H1 (cell line): ENCODE results near the gene CIAO2B. TPM values are rescaled to one million over a fixed set of nuclear protein-coding genes. Genes with fewer than 3 reads are reported as not detected.

Source experiments
- CTCF ChIA-PET: fragments of 300-600 bp; sonication (Branson Sonifier 250); formaldehyde crosslinking; loops from one replicate; lab custom pipeline; 2021; ENCODE audit not compliant: partially characterized antibody; lab: Charles Lee
- POLR2A ChIA-PET: fragments of 300-600 bp; sonication (Branson Sonifier 250); formaldehyde crosslinking; loops from one replicate; lab custom pipeline; 2021; ENCODE audit warnings: inconsistent platforms; ENCODE audit not compliant: partially characterized antibody; lab: Charles Lee
- DNase-seq, 2 experiments: peaks; one replicate each; pipeline versions ENCODE4 v3.0.0 to v3.0.0-alpha.2; 2010 to 2022; ENCODE audit warnings: low spot score in 2 of 2, low read depth in 1 of 2, mixed read lengths in 1 of 2
- FAIRE-seq: peaks from 2 replicates; lab custom pipeline; 2011; peaks lifted over from hg19 to GRCh38; lab: Jason Lieb, UNC
- H2AFZ ChIP-seq: 2 replicates; pipeline ENCODE4 v1.8.1; 2012; ENCODE audit warnings: low read length, inconsistent platforms
- H2AK5ac ChIP-seq: 2 replicates; pipeline ENCODE4 v1.6.1; 2013; ENCODE audit warnings: low read depth, low read length
- H2BK120ac ChIP-seq: replicated peaks from 2 replicates; pipeline ENCODE3; 2013; ENCODE audit warnings: low read depth, low read length, inconsistent platforms
- H2BK12ac ChIP-seq: 2 replicates; pipeline ENCODE4 v1.6.1; 2013; ENCODE audit warnings: low read depth, low read length
- H2BK15ac ChIP-seq: 2 replicates; pipeline ENCODE4 v1.6.1; 2013; ENCODE audit warnings: low read length
- H2BK20ac ChIP-seq: 2 replicates; pipeline ENCODE4 v1.6.1; 2013; ENCODE audit warnings: low read length
- H2BK5ac ChIP-seq: 2 replicates; pipeline ENCODE4 v1.6.1; 2013; ENCODE audit warnings: low read depth, low read length
- H3K14ac ChIP-seq: 2 replicates; pipeline ENCODE4 v1.6.1; 2013; ENCODE audit warnings: inconsistent platforms; ENCODE audit not compliant: insufficient read length
- H3K18ac ChIP-seq: 2 replicates; pipeline ENCODE4 v1.6.1; 2013; ENCODE audit warnings: low read length; ENCODE audit errors: extremely low read depth
- H3K23ac ChIP-seq: 2 replicates; pipeline ENCODE4 v1.6.1; 2013; ENCODE audit warnings: inconsistent platforms; ENCODE audit not compliant: insufficient read length
- H3K23me2 ChIP-seq: 2 replicates; pipeline ENCODE4 v1.6.1; 2013; ENCODE audit warnings: low read depth, low read length
- H3K27ac ChIP-seq: 2 replicates; pipeline ENCODE4 v1.6.1; 2011; ENCODE audit warnings: low read depth, low read length, inconsistent platforms
- H3K27me3 ChIP-seq, 4 experiments: replicated peaks in 1 of 4; 1 replicate in 1 of 4; 2 replicates in 3 of 4; pipeline versions ENCODE4 v1.6.1 to v1.8.1; 2011 to 2013; ENCODE audit warnings: low read length in 3 of 4, mild to moderate bottlenecking in 3 of 4, inconsistent platforms in 2 of 4, mixed read lengths in 2 of 4, moderate library complexity in 1 of 4; ENCODE audit not compliant: control insufficient read depth in 3 of 4, insufficient read depth in 3 of 4; ENCODE audit errors: extremely low read depth in 1 of 4
- H3K36me3 ChIP-seq, 4 experiments: 2 replicates each; pipeline versions ENCODE4 v1.6.1 to v1.8.1; 2011 to 2013; ENCODE audit warnings: mild to moderate bottlenecking in 4 of 4, low read length in 3 of 4, moderate library complexity in 2 of 4, control low read depth in 1 of 4, inconsistent platforms in 1 of 4; ENCODE audit not compliant: insufficient read depth in 4 of 4, control insufficient read depth in 2 of 4
- H3K4ac ChIP-seq: replicated peaks from 2 replicates; pipeline ENCODE3; 2013; ENCODE audit warnings: low read length, low read depth, mixed read lengths, inconsistent platforms; ENCODE audit not compliant: insufficient read length
- H3K4me1 ChIP-seq, 4 experiments: replicated peaks in 1 of 4; 1 replicate in 1 of 4; 2 replicates in 3 of 4; pipeline versions ENCODE4 v1.6.1 to v1.8.1; 2011 to 2013; ENCODE audit warnings: low read length in 3 of 4, inconsistent platforms in 2 of 4, mixed read lengths in 1 of 4; ENCODE audit not compliant: insufficient read depth in 4 of 4, control insufficient read depth in 3 of 4
- H3K4me2 ChIP-seq, 2 experiments: 2 replicates each; pipeline versions ENCODE4 v1.6.1 to v1.8.1; 2011 to 2013; ENCODE audit warnings: low read depth in 2 of 2, low read length in 2 of 2, control low read depth in 1 of 2, inconsistent platforms in 1 of 2, mild to moderate bottlenecking in 1 of 2; ENCODE audit not compliant: insufficient read depth in 1 of 2
- H3K4me3 ChIP-seq, 4 experiments: fragments of 200-600, 300-600 bp in 1 of 4; sonication (generic), shearing (Covaris generic), sonication (Bioruptor Twin) in 1 of 4; 2 replicates each; pipeline versions ENCODE4 v1.5.1 to v1.8.1; 2011 to 2016; ENCODE audit warnings: low read length in 4 of 4, low read depth in 3 of 4, control low read depth in 2 of 4, inconsistent platforms in 2 of 4, mild to moderate bottlenecking in 2 of 4, mixed read lengths in 1 of 4, moderate library complexity in 1 of 4; ENCODE audit not compliant: insufficient read depth in 2 of 4; ENCODE audit errors: extremely low read depth in 1 of 4
- H3K56ac ChIP-seq: replicated peaks from 2 replicates; pipeline ENCODE3; 2013; ENCODE audit warnings: low read depth, mild to moderate bottlenecking, mixed read lengths, low read length, inconsistent platforms; ENCODE audit not compliant: insufficient read length
- H3K79me1 ChIP-seq: 2 replicates; pipeline ENCODE4 v1.6.1; 2013; ENCODE audit warnings: low read depth, low read length, control low read depth
- H3K79me2 ChIP-seq, 2 experiments: 2 replicates each; pipeline versions ENCODE4 v1.6.1 to v1.8.1; 2012 to 2013; ENCODE audit warnings: low read length in 2 of 2, mild to moderate bottlenecking in 2 of 2, inconsistent platforms in 1 of 2; ENCODE audit not compliant: insufficient read depth in 2 of 2, control insufficient read depth in 1 of 2
- H3K9ac ChIP-seq, 4 experiments: replicated peaks in 1 of 4; 1 replicate in 1 of 4; 2 replicates in 3 of 4; pipeline versions ENCODE4 v1.6.1 to v1.8.1; 2011 to 2013; ENCODE audit warnings: low read depth in 3 of 4, low read length in 3 of 4, control low read depth in 2 of 4, mild to moderate bottlenecking in 2 of 4, moderate library complexity in 2 of 4, inconsistent platforms in 1 of 4; ENCODE audit errors: extremely low read depth in 1 of 4
- H3K9me3 ChIP-seq, 2 experiments: 2 replicates each; pipeline versions ENCODE4 v1.6.1 to v1.8.1; 2012 to 2013; ENCODE audit warnings: mild to moderate bottlenecking in 2 of 2, moderate library complexity in 2 of 2, control low read depth in 1 of 2, inconsistent platforms in 1 of 2, low read depth in 1 of 2, low read length in 1 of 2, mixed read lengths in 1 of 2; ENCODE audit not compliant: insufficient read depth in 2 of 2
- H4K20me1 ChIP-seq, 2 experiments: replicated peaks in 1 of 2; 2 replicates each; pipeline versions ENCODE3 to v1.8.1; 2011 to 2013; ENCODE audit warnings: inconsistent platforms in 2 of 2, low read length in 2 of 2, mild to moderate bottlenecking in 1 of 2; ENCODE audit not compliant: insufficient read depth in 2 of 2, control insufficient read depth in 1 of 2
- H4K5ac ChIP-seq: 2 replicates; pipeline ENCODE4 v1.6.1; 2013; ENCODE audit warnings: low read length, low read depth, mixed read lengths, inconsistent platforms; ENCODE audit not compliant: insufficient read length
- H4K8ac ChIP-seq: 2 replicates; pipeline ENCODE4 v1.8.0; 2013; ENCODE audit warnings: mild to moderate bottlenecking, moderate library complexity, low read length, inconsistent platforms; ENCODE audit not compliant: insufficient read depth; ENCODE audit errors: extremely low read depth
- H4K91ac ChIP-seq: replicated peaks from 2 replicates; pipeline ENCODE3; 2013; ENCODE audit warnings: low read length, mixed read lengths, inconsistent platforms; ENCODE audit not compliant: insufficient read length
- BCL11A ChIP-seq, 2 experiments: IDR thresholded peaks; one replicate each; pipeline ENCODE4 v1.6.1; 2011; ENCODE audit warnings: low read depth in 2 of 2, low read length in 2 of 2, mild to moderate bottlenecking in 2 of 2
- BRCA1 ChIP-seq: IDR thresholded peaks from 2 replicates; pipeline ENCODE4 v1.6.1; 2012; ENCODE audit warnings: low read depth, low read length, improper control_type of control experiment
- EGR1 ChIP-seq: IDR thresholded peaks from 2 replicates; pipeline ENCODE4 v1.6.1; 2011; ENCODE audit warnings: low read depth, low read length, borderline replicate concordance
- EZH2 ChIP-seq: fragments of 200-600 bp; sonication (generic); IDR thresholded peaks from 2 replicates; pipeline ENCODE4 v1.7.1; 2012; ENCODE audit warnings: low read depth, mild to moderate bottlenecking, moderate library complexity, low read length, inconsistent platforms; ENCODE audit not compliant: severe bottlenecking
- MAFK ChIP-seq: IDR thresholded peaks from 2 replicates; pipeline ENCODE4 v1.6.1; 2012; ENCODE audit warnings: low read depth, mild to moderate bottlenecking, improper control_type of control experiment, low read length
- RBBP5 ChIP-seq: IDR thresholded peaks from 2 replicates; pipeline ENCODE4 v1.7.1; 2012; ENCODE audit warnings: low read depth, mild to moderate bottlenecking, inconsistent platforms, low read length, moderate library complexity, borderline replicate concordance
- SIN3A ChIP-seq, 2 experiments: IDR thresholded peaks in 1 of 2; conservative IDR thresholded peaks in 1 of 2; 2 replicates each; pipeline ENCODE4 v1.6.1; 2011 to 2012; ENCODE audit warnings: low read length in 2 of 2, improper control_type of control experiment in 1 of 2, low read depth in 1 of 2, mild to moderate bottlenecking in 1 of 2
- WGBS, 2 experiments: shearing (Covaris generic) in 1 of 2; methylation state at CpG; one replicate each; pipeline versions ENCODE4 v1.1.6 to v1.1.7; 2013 to 2015; ENCODE audit warnings: low lambda C conversion rate in 2 of 2, mixed read lengths in 2 of 2, inconsistent platforms in 1 of 2, low coverage in 1 of 2, missing lambda C conversion rate in 1 of 2; ENCODE audit not compliant: insufficient replicate concordance in 2 of 2, insufficient coverage in 1 of 2, insufficient read length in 1 of 2; ENCODE audit errors: extremely low coverage in 1 of 2, missing lambda C conversion rate in 1 of 2; 5-methylcytosine and 5-hydroxymethylcytosine counted together
- polyA plus RNA-seq, 7 experiments: library from polyadenylated mRNA; depleted of rRNA in 3 of 7; stranded (reverse) in 5 of 7; unstranded in 2 of 7; fragments of >200 nt in 5 of 7; fragments of 200-250 nt in 2 of 7; gene quantifications; 1 replicate in 5 of 7; 2 replicates in 1 of 7; 4 replicates in 1 of 7; pipeline versions ENCODE4 v1.2.1 to v1.2.3, GENCODE V29; 2011 to 2013; ENCODE audit warnings: missing spikeins in 2 of 7, mixed read lengths in 2 of 7
- total RNA-seq: library from RNA; stranded (reverse); fragmentation: NEBNext Ultra II Directional; extraction: Animal tissue kit (Norgen Biotek cat#: 25700); gene quantifications from 2 replicates; pipeline ENCODE4 v1.2.1, GENCODE V29; 2021
- TF ChIP-seq, protein P1 (sequence below): IDR thresholded peaks from 2 replicates; pipeline ENCODE4 v1.6.1; 2012; ENCODE audit warnings: inconsistent platforms
- TF ChIP-seq, protein P2 (sequence below): IDR thresholded peaks from 2 replicates; pipeline ENCODE4 v1.6.1; 2011; ENCODE audit warnings: low read depth, mild to moderate bottlenecking, low read length; ENCODE audit not compliant: insufficient read depth

CIAO2B gene
- total and polyA plus RNA-seq, 2 of the 8 experiments (the other 6 are each of a cell fraction or from before 2014, with no cell fraction given), result 65.6 to 248 TPM

DNA sequence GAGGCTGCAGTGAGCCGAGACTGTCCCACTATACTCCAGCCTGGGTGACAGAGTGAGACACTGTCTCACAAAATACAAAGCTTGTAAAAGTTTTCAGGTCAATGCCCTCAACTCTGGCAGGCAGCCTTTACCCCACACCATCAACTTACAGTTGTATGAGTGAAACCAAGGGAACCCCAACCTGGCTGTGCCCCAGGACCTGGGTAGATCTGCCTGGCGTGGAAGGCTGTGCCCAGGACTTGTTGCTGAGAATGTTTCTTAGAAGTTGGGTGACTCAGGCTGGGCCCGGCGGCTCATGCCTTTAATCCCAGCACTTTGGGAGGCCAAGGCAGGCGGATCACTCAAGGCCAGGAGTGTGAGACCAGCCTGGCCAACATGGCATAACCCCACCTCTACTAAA is 34.6 kb upstream of the CIAO2B start:
- H3K4me1 ChIP-seq, result no peaks in the 10 kb centered on the region
- H3K79me2 ChIP-seq, result no peaks in the 10 kb centered on the region
- DNase-seq, result no peak
- no peak overlapping the region for H3K56ac ChIP-seq
- H3K23ac ChIP-seq, result no peak overlapping the region
- H4K91ac ChIP-seq, result no peak overlapping the region
- CTCF ChIA-PET, result interaction anchor here (0.6 to 3.6 kb wide), 6 partner anchors 9 to 194 kb away, joined by 3 to 10 read pairs (median 6); no protein-coding TSS in a partner anchor
- WGBS, 2 experiments, result 90% methylated on average over 5 of the region's 5 CpGs; no CpG with 5 or more reads in 1 of the 2 experiments
- no peaks in the 10 kb centered on the region for H3K79me1 ChIP-seq
- POLR2A ChIA-PET, result no interaction called here
- no peak overlapping the region for H2BK15ac ChIP-seq
- peaks cover 0 to 1% of the 10 kb centered on the region in 2 experiments for H4K20me1 ChIP-seq
- H2BK120ac ChIP-seq, result no peak overlapping the region
- no peak overlapping the region for H3K9ac ChIP-seq
- no peak overlapping the region for H2BK12ac ChIP-seq
- H4K8ac ChIP-seq, result no peak overlapping the region
- H3K27ac ChIP-seq, result no peak overlapping the region
- no peak overlapping the region for H3K4me3 ChIP-seq
- no peak overlapping the region for H3K18ac ChIP-seq
- no peak for FAIRE-seq
- H3K4ac ChIP-seq, result no peak overlapping the region
- no peaks in the 10 kb centered on the region for H3K9me3 ChIP-seq
- no peak for TF ChIP-seq BCL11A (IDR thresholded peaks at IDR 0.05; ENCODE audit: low read depth in 2 of 2, low read length in 2 of 2)
- no peak for TF ChIP-seq MAFK
- TF ChIP-seq, protein P1, sequence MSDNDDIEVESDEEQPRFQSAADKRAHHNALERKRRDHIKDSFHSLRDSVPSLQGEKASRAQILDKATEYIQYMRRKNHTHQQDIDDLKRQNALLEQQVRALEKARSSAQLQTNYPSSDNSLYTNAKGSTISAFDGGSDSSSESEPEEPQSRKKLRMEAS, result no peak
- TF ChIP-seq, protein P2, sequence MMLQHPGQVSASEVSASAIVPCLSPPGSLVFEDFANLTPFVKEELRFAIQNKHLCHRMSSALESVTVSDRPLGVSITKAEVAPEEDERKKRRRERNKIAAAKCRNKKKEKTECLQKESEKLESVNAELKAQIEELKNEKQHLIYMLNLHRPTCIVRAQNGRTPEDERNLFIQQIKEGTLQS, result no peak
- TF ChIP-seq EZH2, result no peak
- no peak for TF ChIP-seq EGR1
- TF ChIP-seq SIN3A (conservative IDR thresholded peaks at IDR 0.05 in 1 of 2, IDR thresholded peaks at IDR 0.05 in 1 of 2; ENCODE audit: low read depth in 1 of 2, low read length in 2 of 2), result no peak
- TF ChIP-seq BRCA1, result no peak
- no peak for TF ChIP-seq RBBP5
- no peak overlapping the region for H2BK20ac ChIP-seq
- no peaks in the 10 kb centered on the region for H3K23me2 ChIP-seq
- no peaks in the 10 kb centered on the region for H3K27me3 ChIP-seq
- no peak overlapping the region for H2AK5ac ChIP-seq
- no peaks in the 10 kb centered on the region for H3K36me3 ChIP-seq
- H2BK5ac ChIP-seq, result no peak overlapping the region
- H2AFZ ChIP-seq, result no peak overlapping the region
- no peak overlapping the region for H4K5ac ChIP-seq
- no peak overlapping the region for H3K4me2 ChIP-seq
- H3K14ac ChIP-seq, result no peak overlapping the region
